Activated naive CD4-positive, alpha-beta T cell treated with anti-CD3 and anti-CD28 coated beads, Interleukin-2, amount 10 ng/mL, durations not matched to agents 7 days and 5 days (primary cell): ENCODE data around the gene A3GALT2.

Experiments used
- CTCF ChIA-PET: fragments of 350-600 bp; sonication (Branson Sonifier 250); formaldehyde crosslinking; loops from one replicate; lab custom pipeline; 2021; ENCODE audit warnings: antibody characterized with exemption; lab: Charles Lee
- DNase-seq: peaks from one replicate; pipeline ENCODE4 v3.0.0-alpha.2; 2020
- H3K27ac Mint-ChIP-seq: one replicate; pipeline ENCODE4 v1.8.0; 2021; ENCODE audit warnings: mild to moderate bottlenecking, moderate library complexity, mixed read lengths
- H3K27me3 Mint-ChIP-seq: one replicate; pipeline ENCODE4 v1.8.0; 2021; ENCODE audit warnings: mild to moderate bottlenecking, mixed read lengths
- H3K36me3 Mint-ChIP-seq: one replicate; pipeline ENCODE4 v1.8.0; 2021; ENCODE audit warnings: mixed read lengths
- H3K4me1 Mint-ChIP-seq: one replicate; pipeline ENCODE4 v1.8.0; 2021; ENCODE audit warnings: mixed read lengths
- H3K4me3 Mint-ChIP-seq: one replicate; pipeline ENCODE4 v1.8.0; 2021; ENCODE audit warnings: mild to moderate bottlenecking, moderate library complexity, mixed read lengths
- H3K9me3 Mint-ChIP-seq: one replicate; pipeline ENCODE4 v1.8.0; 2021; ENCODE audit warnings: mixed read lengths

Gene A3GALT2

GRCh38 chr1:33359931-33360330 is 39.0 kb upstream of the A3GALT2 start:
- CTCF ChIA-PET, result interaction anchor here (0.7 to 0.8 kb wide), 2 partner anchors 8 to 65 kb away, joined by 3 read pairs; no protein-coding TSS in a partner anchor
- H3K9me3 Mint-ChIP-seq, result no peaks in the 10 kb centered on the region
- H3K27ac Mint-ChIP-seq, result no peak overlapping the region

GRCh38 chr1:33358795-33359503 is 38.1 kb upstream of the A3GALT2 start:
- Mint-ChIP-seq H3K4me1 (peaks cover 8% of the 10 kb centered on the region), H3K27ac (no peak overlapping the region), H3K27me3 (no peaks in the 10 kb centered on the region), H3K9me3 (no peaks in the 10 kb centered on the region), H3K36me3 (no peaks in the 10 kb centered on the region), H3K4me3 (no peak overlapping the region)
- CTCF ChIA-PET, result interaction anchor here (1.0 kb wide), 1 partner anchor 63 kb away, joined by 3 read pairs; no protein-coding TSS in a partner anchor
- DNase-seq, result no peak

More at GRCh38 chr1:33359931-33360330, 39.0 kb upstream of the A3GALT2 start:
- H3K4me3 Mint-ChIP-seq, result no peak overlapping the region
- no peaks in the 10 kb centered on the region for H3K27me3 Mint-ChIP-seq
- peaks cover 8% of the 10 kb centered on the region for H3K4me1 Mint-ChIP-seq
- no peak for DNase-seq
- no peaks in the 10 kb centered on the region for H3K36me3 Mint-ChIP-seq

GRCh38 chr1:33358114-33358794 is 37.4 kb upstream of the A3GALT2 start:
- CTCF ChIA-PET, result interaction anchor here (1.0 kb wide), 1 partner anchor 63 kb away, joined by 3 read pairs; no protein-coding TSS in a partner anchor
- Mint-ChIP-seq H3K36me3 (no peaks in the 10 kb centered on the region), H3K4me1 (peaks cover 8% of the 10 kb centered on the region), H3K27me3 (peaks cover 4% of the 10 kb centered on the region), H3K4me3 (no peak overlapping the region), H3K27ac (no peak overlapping the region), H3K9me3 (no peaks in the 10 kb centered on the region)
- no peak for DNase-seq

GRCh38 chr1:33357099-33357498 is 36.2 kb upstream of the A3GALT2 start:
- Mint-ChIP-seq H3K27ac (no peak overlapping the region), H3K4me3 (no peak overlapping the region), H3K9me3 (no peaks in the 10 kb centered on the region), H3K4me1 (peaks cover 8% of the 10 kb centered on the region), H3K36me3 (no peaks in the 10 kb centered on the region), H3K27me3 (peaks cover 4% of the 10 kb centered on the region)
- CTCF ChIA-PET, result interaction anchor here (0.8 kb wide), 1 partner anchor 22 kb away, joined by 3 read pairs; no protein-coding TSS in a partner anchor
- no peak for DNase-seq

GRCh38 chr1:33354707-33355316 is 33.9 kb upstream of the A3GALT2 start:
- CTCF ChIA-PET, result interaction anchor here (1.2 kb wide), 1 partner anchor 101 kb away, joined by 4 read pairs; no protein-coding TSS in a partner anchor
- peaks cover 16% of the 10 kb centered on the region for H3K4me1 Mint-ChIP-seq
- DNase-seq, result no peak
- no peaks in the 10 kb centered on the region for H3K36me3 Mint-ChIP-seq
- H3K27me3 Mint-ChIP-seq, result peaks cover 8% of the 10 kb centered on the region
- no peak overlapping the region for H3K27ac Mint-ChIP-seq
- H3K9me3 Mint-ChIP-seq, result no peaks in the 10 kb centered on the region
- H3K4me3 Mint-ChIP-seq, result no peak overlapping the region

- DNase-seq, result no peak
- Mint-ChIP-seq H3K27me3 (peaks cover 8% of the 10 kb centered on the region), H3K36me3 (peaks cover 1% of the 10 kb centered on the region), H3K4me1 (peaks cover 17% of the 10 kb centered on the region), H3K27ac (no peak overlapping the region), H3K9me3 (no peaks in the 10 kb centered on the region), H3K4me3 (no peak overlapping the region)
- CTCF ChIA-PET, result no interaction called here
Measured at GRCh38 chr1:33353531-33353930, 32.6 kb upstream of the A3GALT2 start.

GRCh38 chr1:33351281-33351660 is 30.4 kb upstream of the A3GALT2 start:
- Mint-ChIP-seq H3K9me3 (no peaks in the 10 kb centered on the region), H3K4me1 (peaks cover 40% of the 10 kb centered on the region), H3K27ac (no peak overlapping the region), H3K4me3 (peak overlapping the region; percentile 0), H3K36me3 (peaks cover 14% of the 10 kb centered on the region), H3K27me3 (peaks cover 8% of the 10 kb centered on the region)
- no peak for DNase-seq
- CTCF ChIA-PET, result interaction anchor here (1.5 kb wide), 1 partner anchor 224 kb away, joined by 3 read pairs; no protein-coding TSS in a partner anchor

- Mint-ChIP-seq H3K4me3 (peak overlapping the region; percentile 81), H3K27me3 (peaks cover 8% of the 10 kb centered on the region), H3K27ac (peak overlapping the region; percentile 77), H3K4me1 (peaks cover 41% of the 10 kb centered on the region), H3K36me3 (peaks cover 14% of the 10 kb centered on the region), H3K9me3 (no peaks in the 10 kb centered on the region)
- CTCF ChIA-PET, result interaction anchor here (1.5 kb wide), 1 partner anchor 224 kb away, joined by 3 read pairs; no protein-coding TSS in a partner anchor
- no peak for DNase-seq
Measured at GRCh38 chr1:33350611-33351280, 29.8 kb upstream of the A3GALT2 start.

GRCh38 chr1:33349778-33350610 is 29.1 kb upstream of the A3GALT2 start:
- H3K4me3 Mint-ChIP-seq, result peak overlapping the region; percentile 81
- peak overlapping the region; percentile 77 for H3K27ac Mint-ChIP-seq
- peak; percentile 85 for DNase-seq
- peaks cover 18% of the 10 kb centered on the region for H3K36me3 Mint-ChIP-seq
- H3K4me1 Mint-ChIP-seq, result peaks cover 41% of the 10 kb centered on the region
- peaks cover 8% of the 10 kb centered on the region for H3K27me3 Mint-ChIP-seq
- CTCF ChIA-PET, result no interaction called here
- H3K9me3 Mint-ChIP-seq, result no peaks in the 10 kb centered on the region

GRCh38 chr1:33349081-33349759 is 28.3 kb upstream of the A3GALT2 start:
- CTCF ChIA-PET, result interaction anchor here (1.4 kb wide), 1 partner anchor 168 kb away, joined by 4 read pairs; no protein-coding TSS in a partner anchor
- peak overlapping the region; percentile 83 for H3K4me3 Mint-ChIP-seq

GRCh38 chr1:33348676-33349080 is 27.8 kb upstream of the A3GALT2 start:
- H3K9me3 Mint-ChIP-seq, result no peaks in the 10 kb centered on the region
- peak overlapping the region; percentile 83 for H3K4me3 Mint-ChIP-seq
- CTCF ChIA-PET, result interaction anchor here (0.8 to 1.4 kb wide), 2 partner anchors 168 to 1179 kb away, joined by 3 to 4 read pairs; no protein-coding TSS in a partner anchor
- peak; percentile 41 for DNase-seq
- H3K36me3 Mint-ChIP-seq, result peaks cover 21% of the 10 kb centered on the region
- peaks cover 8% of the 10 kb centered on the region for H3K27me3 Mint-ChIP-seq
- H3K27ac Mint-ChIP-seq, result peak overlapping the region; percentile 94
- H3K4me1 Mint-ChIP-seq, result peaks cover 44% of the 10 kb centered on the region

More at GRCh38 chr1:33349081-33349759, 28.3 kb upstream of the A3GALT2 start:
- Mint-ChIP-seq H3K36me3 (peaks cover 20% of the 10 kb centered on the region), H3K4me1 (peaks cover 42% of the 10 kb centered on the region), H3K27ac (peak overlapping the region; percentile 94), H3K27me3 (peaks cover 8% of the 10 kb centered on the region), H3K9me3 (no peaks in the 10 kb centered on the region)
- DNase-seq, result peak; percentile 70

GRCh38 chr1:33348194-33348593 is 27.3 kb upstream of the A3GALT2 start:
- CTCF ChIA-PET, result interaction anchor here (0.8 to 1.4 kb wide), 3 partner anchors 50 to 1178 kb away, joined by 3 to 4 read pairs (median 3); no protein-coding TSS in a partner anchor
- Mint-ChIP-seq H3K36me3 (peaks cover 25% of the 10 kb centered on the region), H3K27ac (peak overlapping the region; percentile 94), H3K4me1 (peaks cover 47% of the 10 kb centered on the region), H3K4me3 (peak overlapping the region; percentile 83), H3K9me3 (no peaks in the 10 kb centered on the region), H3K27me3 (peaks cover 5% of the 10 kb centered on the region)
- DNase-seq, result no peak
